Uterus (tissue), 2 donors: Measurements from ENCODE around the gene FCF1.

ENCODE experiments used
- POLR2A ChIP-seq, 2 donors: fragments of 450-650 bp; IDR thresholded peaks; one replicate each; pipeline ENCODE4 v1.6.1; 2016; ENCODE audit warnings: antibody characterized with exemption in 2 of 2, mild to moderate bottlenecking in 1 of 2, moderate library complexity in 1 of 2
- TF ChIP-seq, protein P1 (sequence below), 4 experiments: fragments of 200-600 bp in 2 of 4; fragments of 450-650 bp in 2 of 4; sonication (generic) in 2 of 4; IDR thresholded peaks; one replicate each; pipeline ENCODE4 v1.5.1; 2016 to 2019; ENCODE audit warnings: antibody characterized with exemption in 4 of 4, mild to moderate bottlenecking in 2 of 4, moderate library complexity in 1 of 4

DNA sequence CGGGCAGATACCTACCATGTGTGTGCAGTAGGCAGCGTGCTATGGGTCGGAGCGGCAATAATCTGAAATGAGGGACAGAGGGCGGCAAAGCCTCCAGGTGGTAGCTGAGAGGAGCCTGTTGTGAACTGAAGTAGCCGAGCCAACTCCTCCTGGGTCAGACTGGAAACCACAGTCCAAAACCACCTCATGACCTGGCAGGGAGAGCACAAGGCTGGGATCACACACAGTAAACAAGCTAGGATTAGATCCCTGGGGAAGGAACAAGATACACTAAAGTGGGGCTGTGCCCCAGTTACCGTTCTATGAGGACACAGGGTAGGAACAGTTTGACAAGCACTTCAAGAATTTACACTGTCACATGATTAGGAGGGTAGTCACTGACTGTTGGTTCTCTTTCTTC is 49.1 kb upstream of the FCF1 start:
- TF ChIP-seq, protein P1, sequence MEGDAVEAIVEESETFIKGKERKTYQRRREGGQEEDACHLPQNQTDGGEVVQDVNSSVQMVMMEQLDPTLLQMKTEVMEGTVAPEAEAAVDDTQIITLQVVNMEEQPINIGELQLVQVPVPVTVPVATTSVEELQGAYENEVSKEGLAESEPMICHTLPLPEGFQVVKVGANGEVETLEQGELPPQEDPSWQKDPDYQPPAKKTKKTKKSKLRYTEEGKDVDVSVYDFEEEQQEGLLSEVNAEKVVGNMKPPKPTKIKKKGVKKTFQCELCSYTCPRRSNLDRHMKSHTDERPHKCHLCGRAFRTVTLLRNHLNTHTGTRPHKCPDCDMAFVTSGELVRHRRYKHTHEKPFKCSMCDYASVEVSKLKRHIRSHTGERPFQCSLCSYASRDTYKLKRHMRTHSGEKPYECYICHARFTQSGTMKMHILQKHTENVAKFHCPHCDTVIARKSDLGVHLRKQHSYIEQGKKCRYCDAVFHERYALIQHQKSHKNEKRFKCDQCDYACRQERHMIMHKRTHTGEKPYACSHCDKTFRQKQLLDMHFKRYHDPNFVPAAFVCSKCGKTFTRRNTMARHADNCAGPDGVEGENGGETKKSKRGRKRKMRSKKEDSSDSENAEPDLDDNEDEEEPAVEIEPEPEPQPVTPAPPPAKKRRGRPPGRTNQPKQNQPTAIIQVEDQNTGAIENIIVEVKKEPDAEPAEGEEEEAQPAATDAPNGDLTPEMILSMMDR (IDR thresholded peaks at IDR 0.05) = no peak
- TF ChIP-seq POLR2A (IDR thresholded peaks at IDR 0.05) = no peak
